ENCODE measurements around the gene MGAT4B. TPM values are rescaled to one million over a fixed set of nuclear protein-coding genes. Genes with fewer than 3 reads are reported as not detected.

MGAT4B gene
- total RNA-seq (2021; ENCODE audit: unreplicated experiment) (406 TPM), Bru-seq, nascent RNA (percentile 83 among the genes with signal in this experiment), BruChase-seq, experiment 1, labeled RNA remaining after a 2-hour chase (percentile 92 among the genes with signal in this experiment), BruChase-seq, experiment 2, labeled RNA remaining after a 6-hour chase (percentile 95 among the genes with signal in this experiment)
- polyA plus RNA-seq (2012; ENCODE audit: insufficient read length) = 616 TPM
- long read RNA-seq, transcript MGAT4B-202 (14 exons, 3,027 nt) = minor isoform, 18 of 356 reads
- long read RNA-seq, transcript MGAT4B-201 (15 exons, 2,446 nt) = major isoform, 201 of 356 reads
- long read RNA-seq, partial matches to known transcripts = 77 of 356 reads
- long read RNA-seq, other reads (novel, unspliced or antisense) = 58 of 356 reads

GRCh38 chr5:179806250-179807048 lies at the start of gene MGAT4B:
MGAT4B (minus strand) TSS chr5:179806866; CDS start chr5:179806583, 283 bp downstream.
- intact Hi-C loops (cut with micrococcal nuclease; ENCODE audit: unreplicated experiment) = no loop called here
- TF ChIP-seq SIN3A (IDR thresholded peaks at IDR 0.05; ENCODE audit: borderline replicate concordance, insufficient read depth, low read depth, low read length) = peak; percentile 67; the same call in 1 of the 2 replicates
- no peak for TF ChIP-seq TCF7L2 (IDR thresholded peaks at IDR 0.05; ENCODE audit: low read depth, low read length)
- peak; percentile 78 for ATAC-seq
- BruUV-seq (replicated peaks) = no TSS peak
- POLR2A ChIA-PET = interaction anchor here (1.1 to 1.2 kb wide), 2 partner anchors 19 to 1182 kb away, joined by 3 read pairs; no protein-coding TSS in a partner anchor
- Histone ChIP-seq H3K36me3 (ENCODE audit: control insufficient read depth, insufficient read depth, low read length) (peaks cover 4% of the 10 kb centered on the region; the same call in 1 of the 2 replicates), H3K4me1 (ENCODE audit: control insufficient read depth, insufficient read depth, low read length) (peaks cover 30% of the 10 kb centered on the region), H3K4me3 (ENCODE audit: low read depth in 2 of 2, low read length in 2 of 2) (peak within 1 kb of the TSS; percentile 60 to 79), H3K9me3 (ENCODE audit: control insufficient read depth, insufficient read depth, low read depth, low read length) (no peaks in the 10 kb centered on the region), H3K27me3 (ENCODE audit: control insufficient read depth, insufficient read depth, low read length) (no peaks in the 10 kb centered on the region), H3K27ac (ENCODE audit: low read length) (peak within 1 kb of the TSS; percentile 86)
- in situ Hi-C loops (cut with HindIII; ENCODE audit: low pct_unique_long_range_greater_than_20kb, low sequenced_read_pairs) = no loop called here
- no peak for DNase-seq (ENCODE audit: low read depth, low spot score)
- CTCF ChIA-PET = no interaction called here

DNA sequence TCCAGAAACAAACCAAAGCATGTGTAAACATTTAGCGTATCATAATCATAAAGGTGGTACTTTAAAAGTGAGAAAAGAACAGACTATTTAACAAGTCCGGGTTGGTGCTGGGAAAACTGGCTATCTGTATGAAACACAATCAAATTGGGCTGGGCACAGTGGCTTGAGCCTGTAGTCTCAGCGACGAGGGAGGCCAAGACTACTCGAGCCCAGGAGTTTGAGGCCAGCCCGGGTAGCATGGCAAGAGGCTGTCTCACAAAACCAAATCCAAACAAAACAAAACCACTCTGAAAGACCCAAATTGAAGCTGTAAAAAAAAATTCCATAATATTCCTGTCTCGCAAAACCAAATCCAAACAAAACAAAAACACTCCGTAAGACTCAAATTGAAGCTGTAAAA lies 47.7 kb upstream of the MGAT4B start:
- CTCF ChIA-PET = no interaction called here
- TF ChIP-seq TCF7L2 (IDR thresholded peaks at IDR 0.05; ENCODE audit: low read depth, low read length) (no peak), SIN3A (IDR thresholded peaks at IDR 0.05; ENCODE audit: borderline replicate concordance, insufficient read depth, low read depth, low read length) (no peak), POLR2AphosphoS5 (IDR thresholded peaks at IDR 0.05; ENCODE audit: low read depth, low read length) (no peak), REST (IDR thresholded peaks at IDR 0.05; ENCODE audit: insufficient read depth in 1 of 2, low read depth in 2 of 2, low read length in 1 of 2) (no peak)
- TF ChIP-seq, protein P1, sequence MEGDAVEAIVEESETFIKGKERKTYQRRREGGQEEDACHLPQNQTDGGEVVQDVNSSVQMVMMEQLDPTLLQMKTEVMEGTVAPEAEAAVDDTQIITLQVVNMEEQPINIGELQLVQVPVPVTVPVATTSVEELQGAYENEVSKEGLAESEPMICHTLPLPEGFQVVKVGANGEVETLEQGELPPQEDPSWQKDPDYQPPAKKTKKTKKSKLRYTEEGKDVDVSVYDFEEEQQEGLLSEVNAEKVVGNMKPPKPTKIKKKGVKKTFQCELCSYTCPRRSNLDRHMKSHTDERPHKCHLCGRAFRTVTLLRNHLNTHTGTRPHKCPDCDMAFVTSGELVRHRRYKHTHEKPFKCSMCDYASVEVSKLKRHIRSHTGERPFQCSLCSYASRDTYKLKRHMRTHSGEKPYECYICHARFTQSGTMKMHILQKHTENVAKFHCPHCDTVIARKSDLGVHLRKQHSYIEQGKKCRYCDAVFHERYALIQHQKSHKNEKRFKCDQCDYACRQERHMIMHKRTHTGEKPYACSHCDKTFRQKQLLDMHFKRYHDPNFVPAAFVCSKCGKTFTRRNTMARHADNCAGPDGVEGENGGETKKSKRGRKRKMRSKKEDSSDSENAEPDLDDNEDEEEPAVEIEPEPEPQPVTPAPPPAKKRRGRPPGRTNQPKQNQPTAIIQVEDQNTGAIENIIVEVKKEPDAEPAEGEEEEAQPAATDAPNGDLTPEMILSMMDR (IDR thresholded peaks at IDR 0.05) = no peak
- H3K4me3 ChIP-seq (ENCODE audit: low read depth in 2 of 2, low read length in 2 of 2) = no peak overlapping the region
- ATAC-seq = no peak
- H3K4me1 ChIP-seq (ENCODE audit: control insufficient read depth, insufficient read depth, low read length) = peaks cover 4% of the 10 kb centered on the region; the same call in 1 of the 2 replicates
- H3K27me3 ChIP-seq (ENCODE audit: control insufficient read depth, insufficient read depth, low read length) = no peaks in the 10 kb centered on the region
- DNase-seq (ENCODE audit: low read depth, low spot score) = no peak
- H3K36me3 ChIP-seq (ENCODE audit: control insufficient read depth, insufficient read depth, low read length) = peaks cover 2% of the 10 kb centered on the region
- H3K9me3 ChIP-seq (ENCODE audit: control insufficient read depth, insufficient read depth, low read depth, low read length) = no peaks in the 10 kb centered on the region
- intact Hi-C loops (cut with micrococcal nuclease; ENCODE audit: unreplicated experiment) = loop anchor here (10.0 kb wide), 1 partner anchor 240 kb away; no protein-coding TSS in a partner anchor
- in situ Hi-C loops (cut with HindIII; ENCODE audit: low pct_unique_long_range_greater_than_20kb, low sequenced_read_pairs) = no loop called here
- POLR2A ChIA-PET = no interaction called here
- H3K27ac ChIP-seq (ENCODE audit: low read length) = no peak overlapping the region
- TSS peak; percentile 59 for BruUV-seq (replicated peaks)

All from Panc1 (cell line).